22Rv1 (cell line): Measurements from ENCODE around the gene SLC18B1.

Experiments used
- CTCF ChIP-seq: fragments of 450-650 bp; IDR thresholded peaks from 2 replicates; pipeline ENCODE4 v1.5.1; 2017; ENCODE audit warnings: mild to moderate bottlenecking
- ZFX ChIP-seq: fragments of 450-650 bp; IDR thresholded peaks from 2 replicates; pipeline ENCODE4 v1.6.1; 2017; ENCODE audit warnings: antibody characterized with exemption, borderline replicate concordance

GRCh38 chr6:132750455-132751248 is 47.8 kb downstream of the SLC18B1 start:
- TF ChIP-seq CTCF (no peak), ZFX (no peak)
